HEK293 (cell line): ENCODE measurements around the gene ALOX12.

Source experiments
- BCL11A ChIP-seq: fragments of 450-650 bp; formaldehyde crosslinking; IDR thresholded peaks from 2 replicates; pipeline ENCODE4 v1.5.1; 2016; ENCODE audit warnings: low read depth, missing biosample characterization, missing genetic modification characterization
- ZNF501 ChIP-seq: fragments of 450-650 bp; formaldehyde crosslinking; IDR thresholded peaks from 2 replicates; pipeline ENCODE4 v1.5.1; 2016; ENCODE audit warnings: missing biosample characterization, missing genetic modification characterization
- TF ChIP-seq, protein P1 (sequence below): fragments of 450-650 bp; formaldehyde crosslinking; IDR thresholded peaks from 2 replicates; pipeline ENCODE4 v1.5.1; 2016; ENCODE audit warnings: missing biosample characterization, missing genetic modification characterization

DNA sequence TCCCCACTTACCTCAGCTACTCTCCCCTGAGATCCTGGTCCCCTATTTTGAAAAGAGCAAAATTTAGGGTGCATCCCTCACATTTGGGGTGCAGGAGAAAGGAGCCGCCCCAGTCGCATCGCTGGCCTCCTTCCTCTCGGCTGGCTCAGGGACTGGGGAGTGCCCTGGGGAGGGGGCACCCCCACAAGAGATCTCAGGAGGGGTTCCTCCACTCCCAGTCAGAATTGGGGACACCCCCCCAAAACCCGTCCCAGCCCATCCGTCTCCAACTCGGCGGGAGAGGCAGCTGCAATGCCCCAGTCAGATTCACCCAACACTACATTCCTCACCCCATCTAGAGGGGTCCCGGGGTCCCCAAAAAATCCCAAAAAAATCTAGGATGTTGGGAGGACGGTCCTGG, 23.5 kb downstream of the ALOX12 start:
- TF ChIP-seq BCL11A (tag by site-specific recombination) (no peak), ZNF501 (no peak)
- TF ChIP-seq, protein P1, sequence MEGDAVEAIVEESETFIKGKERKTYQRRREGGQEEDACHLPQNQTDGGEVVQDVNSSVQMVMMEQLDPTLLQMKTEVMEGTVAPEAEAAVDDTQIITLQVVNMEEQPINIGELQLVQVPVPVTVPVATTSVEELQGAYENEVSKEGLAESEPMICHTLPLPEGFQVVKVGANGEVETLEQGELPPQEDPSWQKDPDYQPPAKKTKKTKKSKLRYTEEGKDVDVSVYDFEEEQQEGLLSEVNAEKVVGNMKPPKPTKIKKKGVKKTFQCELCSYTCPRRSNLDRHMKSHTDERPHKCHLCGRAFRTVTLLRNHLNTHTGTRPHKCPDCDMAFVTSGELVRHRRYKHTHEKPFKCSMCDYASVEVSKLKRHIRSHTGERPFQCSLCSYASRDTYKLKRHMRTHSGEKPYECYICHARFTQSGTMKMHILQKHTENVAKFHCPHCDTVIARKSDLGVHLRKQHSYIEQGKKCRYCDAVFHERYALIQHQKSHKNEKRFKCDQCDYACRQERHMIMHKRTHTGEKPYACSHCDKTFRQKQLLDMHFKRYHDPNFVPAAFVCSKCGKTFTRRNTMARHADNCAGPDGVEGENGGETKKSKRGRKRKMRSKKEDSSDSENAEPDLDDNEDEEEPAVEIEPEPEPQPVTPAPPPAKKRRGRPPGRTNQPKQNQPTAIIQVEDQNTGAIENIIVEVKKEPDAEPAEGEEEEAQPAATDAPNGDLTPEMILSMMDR, result no peak
